ENCODE measurements around the gene TMEM198.

The TMEM198 gene

DNA sequence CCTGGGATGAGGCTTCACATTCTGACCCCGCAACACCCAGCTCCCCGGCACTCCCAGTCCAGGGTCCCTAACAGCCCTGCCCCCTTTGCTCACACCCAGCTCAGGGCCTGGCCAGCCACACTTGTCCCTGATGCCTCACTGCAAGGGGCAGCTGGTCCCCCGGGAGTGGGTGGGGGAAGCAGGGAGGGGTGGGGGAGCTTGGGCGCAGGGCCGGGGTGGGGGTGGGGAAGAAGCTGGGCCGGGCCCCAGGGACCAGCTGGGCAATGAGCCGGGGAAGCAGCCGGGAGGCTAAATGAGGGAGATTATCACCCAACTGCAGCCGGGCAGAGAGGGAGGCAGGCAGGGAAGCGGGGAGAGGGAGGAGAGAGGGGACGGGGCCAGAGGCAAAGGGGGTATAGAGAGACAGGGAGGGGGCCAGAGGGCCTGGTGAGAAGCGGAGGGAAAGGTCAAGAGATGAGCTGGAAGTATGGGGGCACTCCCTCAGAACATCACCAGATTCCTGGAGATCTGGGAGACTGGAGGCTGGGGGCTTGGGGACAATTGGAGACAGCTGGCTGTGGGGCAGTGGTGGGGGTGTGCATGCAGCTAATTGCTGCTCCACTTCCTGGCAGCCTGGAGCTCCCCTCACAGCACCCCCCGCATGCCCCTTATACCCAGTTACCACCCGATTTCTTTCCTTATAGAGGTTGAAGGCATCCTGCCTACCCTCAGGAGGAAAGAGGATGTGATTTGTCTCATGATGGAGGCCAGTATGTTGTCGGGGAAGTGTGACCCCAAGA lies 32.1 kb upstream of the TMEM198 start:
- Histone ChIP-seq H3K4me1 (ENCODE audit: control insufficient read depth, insufficient read depth, low read length) (peaks cover 22% of the 10 kb centered on the region), H3K4me3 (ENCODE audit: low read depth, low read length) (no peak overlapping the region), H3K9ac (ENCODE audit: low read depth, low read length) (no peak overlapping the region), H3K9me3 (ENCODE audit: control insufficient read depth, insufficient read depth, low read length) (no peaks in the 10 kb centered on the region), H3K36me3 (ENCODE audit: control insufficient read depth, insufficient read depth, low read length) (no peaks in the 10 kb centered on the region), H3K27me3 (ENCODE audit: control insufficient read depth, insufficient read depth, low read length) (peaks cover 46% of the 10 kb centered on the region)

DNA sequence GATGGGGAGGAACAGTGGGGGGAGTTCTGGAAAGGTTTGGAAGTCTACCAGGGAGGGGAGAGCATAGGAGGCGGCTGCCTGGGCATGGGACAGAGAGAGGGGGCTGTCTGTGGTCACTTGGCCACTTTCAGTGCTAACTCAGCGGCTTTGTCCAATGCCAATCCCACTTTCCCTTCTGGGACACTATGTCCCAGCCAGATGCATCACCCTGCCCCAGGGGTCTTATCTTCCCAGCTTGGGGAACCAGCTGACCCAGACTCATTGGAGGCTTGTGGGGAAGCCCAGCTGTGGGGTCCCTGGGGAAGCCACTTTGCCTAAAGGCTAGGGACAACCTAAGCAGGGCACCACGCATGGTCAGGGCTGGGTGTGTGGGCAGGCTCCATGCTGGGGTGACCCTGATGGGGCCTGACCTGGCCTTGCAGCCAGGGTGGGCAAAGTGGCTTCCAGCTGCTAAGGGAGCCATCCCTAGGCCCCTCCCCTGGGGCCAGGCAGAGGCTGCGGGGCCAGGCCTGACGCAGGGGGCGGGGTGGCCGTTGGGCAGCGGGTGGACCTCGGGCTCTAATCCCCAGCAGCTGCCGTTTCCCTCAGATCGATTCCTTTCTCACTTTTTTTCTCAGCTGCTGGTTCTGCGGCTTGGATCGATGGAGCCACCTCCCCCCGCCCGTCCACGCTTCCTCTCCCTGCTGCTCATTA lies 31.2 kb upstream of the TMEM198 start:
- Histone ChIP-seq H3K4me1 (ENCODE audit: control insufficient read depth, insufficient read depth, low read length) (peaks cover 16% of the 10 kb centered on the region), H3K4me3 (ENCODE audit: low read depth, low read length) (peak overlapping the region; percentile 22), H3K36me3 (ENCODE audit: control insufficient read depth, insufficient read depth, low read length) (no peaks in the 10 kb centered on the region), H3K9me3 (ENCODE audit: control insufficient read depth, insufficient read depth, low read length) (no peaks in the 10 kb centered on the region), H3K27me3 (ENCODE audit: control insufficient read depth, insufficient read depth, low read length) (peaks cover 56% of the 10 kb centered on the region), H3K9ac (ENCODE audit: low read depth, low read length) (no peak overlapping the region)

DNA sequence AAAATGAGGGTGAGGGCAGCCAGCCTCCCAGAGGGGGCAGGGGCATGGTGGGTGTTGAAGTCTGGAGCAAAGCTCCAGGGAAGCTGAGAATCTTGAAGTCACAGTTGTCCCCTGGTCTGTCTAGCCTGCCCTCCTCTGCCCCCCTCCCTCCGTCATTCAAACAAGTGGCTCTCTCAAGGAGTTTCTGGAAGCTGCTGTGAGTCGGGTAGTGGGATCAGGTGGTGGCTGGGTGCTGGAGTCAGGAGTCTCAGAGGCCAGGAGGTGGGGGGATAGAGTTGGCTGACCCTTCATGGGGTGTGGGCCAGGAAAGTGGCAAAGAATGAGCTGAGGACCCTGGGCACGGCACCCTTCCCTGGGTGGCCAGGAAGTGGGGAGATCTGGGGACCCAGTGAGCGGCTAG lies 30.0 kb upstream of the TMEM198 start:
- Histone ChIP-seq H3K27me3 (ENCODE audit: control insufficient read depth, insufficient read depth, low read length) (peaks cover 62% of the 10 kb centered on the region), H3K9me3 (ENCODE audit: control insufficient read depth, insufficient read depth, low read length) (no peaks in the 10 kb centered on the region), H3K4me1 (ENCODE audit: control insufficient read depth, insufficient read depth, low read length) (peaks cover 11% of the 10 kb centered on the region), H3K9ac (ENCODE audit: low read depth, low read length) (no peak overlapping the region), H3K4me3 (ENCODE audit: low read depth, low read length) (peak overlapping the region; percentile 13), H3K36me3 (ENCODE audit: control insufficient read depth, insufficient read depth, low read length) (no peaks in the 10 kb centered on the region)

DNA sequence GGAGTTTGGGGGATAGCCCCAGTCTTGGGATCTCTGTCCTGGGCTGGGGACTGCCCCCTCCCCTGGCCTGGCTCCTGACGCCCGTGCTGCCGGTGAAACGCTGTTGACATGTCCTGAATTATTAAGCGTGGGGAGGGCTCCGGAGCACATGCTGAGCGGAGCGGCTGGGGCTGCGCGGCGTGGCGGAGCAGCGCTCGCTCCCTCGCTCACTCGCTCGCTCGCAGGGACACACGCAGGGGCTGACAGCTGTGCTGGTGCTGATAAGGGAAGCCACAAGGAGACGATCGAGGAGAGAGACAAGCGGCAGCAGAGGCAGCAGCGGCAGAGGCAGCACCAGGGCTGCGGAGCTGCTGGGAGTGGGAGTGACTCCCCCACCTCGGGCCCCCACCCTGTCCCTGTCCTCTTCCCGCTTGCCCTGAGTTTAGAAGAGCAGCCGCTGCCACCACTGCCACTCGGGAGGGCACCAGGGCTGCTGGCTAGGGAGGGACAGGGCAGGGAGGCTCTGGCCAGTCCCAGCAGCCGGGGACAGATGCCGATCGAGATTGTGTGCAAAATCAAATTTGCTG lies 29.5 kb upstream of the TMEM198 start, which contains the start of gene ASIC4:
TSS of gene ASIC4 (plus strand) at position 287 of the 566 bp plus-strand sequence. CDS start at position 530, 243 bp downstream.
- Histone ChIP-seq H3K4me3 (ENCODE audit: low read depth, low read length) (peak within 1 kb of the TSS; percentile 13), H3K9me3 (ENCODE audit: control insufficient read depth, insufficient read depth, low read length) (no peaks in the 10 kb centered on the region), H3K4me1 (ENCODE audit: control insufficient read depth, insufficient read depth, low read length) (peaks cover 11% of the 10 kb centered on the region), H3K9ac (ENCODE audit: low read depth, low read length) (no peak within 1 kb of the TSS), H3K36me3 (ENCODE audit: control insufficient read depth, insufficient read depth, low read length) (no peaks in the 10 kb centered on the region), H3K27me3 (ENCODE audit: control insufficient read depth, insufficient read depth, low read length) (peaks cover 62% of the 10 kb centered on the region)

DNA sequence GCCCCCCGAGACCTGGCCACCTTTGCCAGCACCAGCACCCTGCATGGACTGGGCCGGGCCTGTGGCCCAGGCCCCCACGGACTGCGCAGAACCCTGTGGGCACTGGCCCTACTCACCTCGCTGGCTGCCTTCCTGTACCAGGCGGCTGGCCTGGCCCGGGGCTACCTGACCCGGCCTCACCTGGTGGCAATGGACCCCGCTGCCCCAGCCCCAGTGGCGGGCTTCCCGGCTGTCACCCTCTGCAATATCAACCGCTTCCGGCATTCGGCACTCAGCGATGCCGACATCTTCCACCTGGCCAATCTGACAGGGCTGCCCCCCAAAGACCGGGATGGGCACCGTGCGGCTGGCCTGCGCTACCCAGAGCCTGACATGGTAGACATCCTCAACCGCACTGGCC lies 29.0 kb upstream of the TMEM198 start:
- peaks cover 9% of the 10 kb centered on the region for H3K4me1 ChIP-seq (ENCODE audit: control insufficient read depth, insufficient read depth, low read length)
- no peaks in the 10 kb centered on the region for H3K36me3 ChIP-seq (ENCODE audit: control insufficient read depth, insufficient read depth, low read length)
- H3K27me3 ChIP-seq (ENCODE audit: control insufficient read depth, insufficient read depth, low read length), result peaks cover 62% of the 10 kb centered on the region
- H3K4me3 ChIP-seq (ENCODE audit: low read depth, low read length), result no peak overlapping the region
- no peaks in the 10 kb centered on the region for H3K9me3 ChIP-seq (ENCODE audit: control insufficient read depth, insufficient read depth, low read length)
- H3K9ac ChIP-seq (ENCODE audit: low read depth, low read length), result no peak overlapping the region

DNA sequence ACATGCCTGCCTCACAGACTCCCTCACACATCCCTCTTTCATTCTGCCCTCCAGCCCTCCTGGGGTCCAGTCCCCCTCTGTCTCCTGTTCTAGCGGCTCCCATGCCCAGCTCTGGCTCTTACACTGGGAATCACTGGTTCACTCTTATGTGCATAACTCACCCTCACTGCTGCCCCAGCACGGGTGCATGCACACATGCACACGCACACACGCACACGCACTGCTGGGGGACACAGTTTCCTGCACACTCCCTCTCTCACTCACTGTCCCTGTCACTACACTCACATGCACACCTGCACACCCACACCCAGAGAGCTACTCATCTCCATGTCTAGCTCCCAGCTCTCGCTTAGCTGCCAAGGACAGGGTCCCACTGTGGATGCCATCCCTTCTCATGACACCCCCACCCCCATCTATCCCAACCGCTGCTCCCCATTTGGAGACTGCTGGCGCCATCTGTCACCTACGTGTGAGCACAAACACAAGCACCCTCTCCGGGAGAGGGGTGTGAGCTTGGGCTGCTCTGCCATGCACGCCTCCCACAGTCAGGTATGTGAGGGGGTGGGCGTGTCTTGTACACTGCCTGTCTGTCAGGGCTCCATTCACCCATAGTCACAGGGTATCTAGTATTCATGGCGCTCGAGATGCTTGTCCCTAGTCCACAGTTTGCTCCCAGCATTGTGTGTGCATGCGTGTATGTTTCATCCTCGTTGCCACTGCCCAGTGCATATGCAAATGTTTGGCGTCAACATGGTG lies 27.8 kb upstream of the TMEM198 start:
- Histone ChIP-seq H3K27me3 (ENCODE audit: control insufficient read depth, insufficient read depth, low read length) (peaks cover 66% of the 10 kb centered on the region), H3K4me3 (ENCODE audit: low read depth, low read length) (no peak overlapping the region), H3K9me3 (ENCODE audit: control insufficient read depth, insufficient read depth, low read length) (no peaks in the 10 kb centered on the region)

DNA sequence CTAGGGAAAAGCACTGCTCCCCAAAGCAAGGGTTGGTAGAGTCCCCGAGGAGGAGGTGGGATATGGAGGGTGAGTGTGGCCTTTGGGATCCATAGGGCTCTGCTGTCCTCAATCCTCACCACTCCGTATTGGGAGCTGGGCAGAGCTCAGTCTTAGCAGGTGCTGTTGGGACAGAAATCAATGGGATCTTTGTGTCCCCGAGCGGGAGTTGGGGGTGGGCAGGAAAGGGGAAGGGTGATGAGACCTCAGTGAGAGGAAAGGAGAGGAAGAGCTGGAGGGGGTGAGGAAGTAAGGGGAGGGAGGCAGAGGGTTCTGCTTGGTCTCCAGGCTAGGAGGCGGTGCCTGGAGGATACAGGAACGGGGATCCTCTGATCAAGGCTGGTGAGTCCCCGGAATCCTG lies 26.9 kb upstream of the TMEM198 start:
- Histone ChIP-seq H3K27me3 (ENCODE audit: control insufficient read depth, insufficient read depth, low read length) (peaks cover 63% of the 10 kb centered on the region), H3K36me3 (ENCODE audit: control insufficient read depth, insufficient read depth, low read length) (no peaks in the 10 kb centered on the region), H3K4me3 (ENCODE audit: low read depth, low read length) (no peak overlapping the region), H3K4me1 (ENCODE audit: control insufficient read depth, insufficient read depth, low read length) (peaks cover 8% of the 10 kb centered on the region), H3K9me3 (ENCODE audit: control insufficient read depth, insufficient read depth, low read length) (no peaks in the 10 kb centered on the region), H3K9ac (ENCODE audit: low read depth, low read length) (no peak overlapping the region)

More for the DNA sequence above, 27.8 kb upstream of the TMEM198 start:
- Histone ChIP-seq H3K9ac (ENCODE audit: low read depth, low read length) (no peak overlapping the region), H3K4me1 (ENCODE audit: control insufficient read depth, insufficient read depth, low read length) (peaks cover 9% of the 10 kb centered on the region), H3K36me3 (ENCODE audit: control insufficient read depth, insufficient read depth, low read length) (no peaks in the 10 kb centered on the region)

DNA sequence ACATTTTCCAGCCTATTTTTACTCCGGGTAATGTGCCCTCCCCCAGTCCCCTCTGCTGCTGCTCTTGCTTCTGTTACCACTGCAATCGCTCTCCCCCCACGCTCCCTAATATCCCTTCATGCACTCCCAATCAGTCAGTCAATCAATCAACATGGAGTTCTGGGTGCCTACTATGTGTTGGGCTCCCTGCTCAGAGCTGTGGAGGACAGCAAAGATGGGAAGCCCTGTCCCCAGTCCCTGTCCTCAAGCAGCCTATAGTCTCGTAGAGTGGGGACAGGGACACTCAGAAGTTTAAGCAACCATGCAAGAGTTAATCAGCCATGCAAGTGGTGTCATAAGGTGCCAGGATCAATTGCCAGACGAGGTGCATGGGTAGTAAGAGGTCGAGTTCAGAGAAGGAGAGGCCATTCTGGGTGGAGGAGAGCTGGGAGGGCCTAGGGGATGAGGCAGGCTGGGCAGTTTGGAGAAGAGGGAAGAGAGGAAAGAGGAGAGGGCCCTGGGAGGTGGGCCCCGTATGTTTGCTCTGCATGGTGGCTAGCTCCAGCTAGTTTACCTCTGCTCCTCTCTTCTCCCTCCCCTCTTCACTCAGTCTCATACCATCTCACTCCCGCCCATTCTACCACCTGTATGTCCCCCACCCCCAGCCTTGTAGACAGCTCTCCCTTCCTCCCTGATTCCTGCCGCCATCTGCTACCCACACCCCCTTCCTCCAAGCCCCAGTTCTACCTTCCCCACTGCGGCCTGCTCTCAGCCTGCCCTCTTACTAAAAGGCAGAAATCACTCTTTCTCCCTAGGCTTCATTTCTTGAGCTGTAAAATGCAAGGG lies 25.7 kb upstream of the TMEM198 start:
- Histone ChIP-seq H3K4me3 (ENCODE audit: low read depth, low read length) (no peak overlapping the region), H3K4me1 (ENCODE audit: control insufficient read depth, insufficient read depth, low read length) (peaks cover 4% of the 10 kb centered on the region), H3K27me3 (ENCODE audit: control insufficient read depth, insufficient read depth, low read length) (peaks cover 50% of the 10 kb centered on the region), H3K9me3 (ENCODE audit: control insufficient read depth, insufficient read depth, low read length) (no peaks in the 10 kb centered on the region), H3K36me3 (ENCODE audit: control insufficient read depth, insufficient read depth, low read length) (no peaks in the 10 kb centered on the region), H3K9ac (ENCODE audit: low read depth, low read length) (no peak overlapping the region)

DNA sequence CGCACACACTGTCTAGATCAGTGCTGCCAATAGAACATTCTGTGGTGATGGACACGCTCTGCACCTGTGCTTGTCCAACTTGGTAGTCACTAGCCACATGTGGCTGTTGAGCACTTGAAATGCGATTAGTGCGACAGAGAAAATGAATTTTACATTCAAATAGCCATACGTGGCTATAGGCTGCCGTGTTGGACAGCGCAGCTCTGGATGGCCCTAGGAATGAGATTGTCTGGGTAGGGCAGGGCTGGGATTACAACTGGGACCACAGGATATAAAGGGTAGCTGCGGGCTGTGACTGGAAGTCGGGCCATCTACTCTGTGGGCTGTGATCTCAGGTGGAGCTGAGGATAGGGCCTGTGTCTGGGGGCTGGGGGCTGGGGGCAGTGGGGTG lies 24.3 kb upstream of the TMEM198 start:
- Histone ChIP-seq H3K9me3 (ENCODE audit: control insufficient read depth, insufficient read depth, low read length) (no peaks in the 10 kb centered on the region), H3K4me3 (ENCODE audit: low read depth, low read length) (no peak overlapping the region), H3K27me3 (ENCODE audit: control insufficient read depth, insufficient read depth, low read length) (peaks cover 37% of the 10 kb centered on the region), H3K36me3 (ENCODE audit: control insufficient read depth, insufficient read depth, low read length) (no peaks in the 10 kb centered on the region), H3K9ac (ENCODE audit: low read depth, low read length) (no peak overlapping the region), H3K4me1 (ENCODE audit: control insufficient read depth, insufficient read depth, low read length) (peaks cover 5% of the 10 kb centered on the region)

DNA sequence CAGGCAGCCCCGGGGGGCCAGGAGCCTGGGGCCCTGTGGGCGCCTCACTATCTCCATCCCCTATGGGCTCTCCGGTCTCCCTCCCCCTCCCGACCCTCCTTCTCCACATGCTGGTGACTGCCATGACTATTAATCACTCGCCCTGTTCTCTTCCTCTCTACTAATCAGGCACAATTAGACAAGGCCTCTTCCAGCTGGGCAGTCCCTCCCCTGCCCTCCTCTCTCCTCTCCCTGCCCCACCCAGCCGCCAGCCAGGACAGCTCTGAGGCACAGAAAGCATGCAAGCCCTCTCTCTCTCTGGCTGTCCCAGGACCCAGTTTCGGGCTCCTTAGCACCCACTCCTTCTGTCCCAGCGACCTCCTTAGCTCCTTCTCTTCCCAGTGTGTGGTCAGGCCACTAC lies 23.7 kb upstream of the TMEM198 start:
- Histone ChIP-seq H3K4me1 (ENCODE audit: control insufficient read depth, insufficient read depth, low read length) (peaks cover 7% of the 10 kb centered on the region), H3K27me3 (ENCODE audit: control insufficient read depth, insufficient read depth, low read length) (peaks cover 36% of the 10 kb centered on the region), H3K4me3 (ENCODE audit: low read depth, low read length) (no peak overlapping the region), H3K9me3 (ENCODE audit: control insufficient read depth, insufficient read depth, low read length) (no peaks in the 10 kb centered on the region), H3K9ac (ENCODE audit: low read depth, low read length) (no peak overlapping the region), H3K36me3 (ENCODE audit: control insufficient read depth, insufficient read depth, low read length) (no peaks in the 10 kb centered on the region)

Measured in iPS-15b (cell line).